Left renal pelvis (tissue), 4 donors: Measurements from ENCODE around the gene DLGAP1. TPM values are rescaled to one million over a fixed set of nuclear protein-coding genes. Genes with fewer than 3 reads are reported as not detected.
"Not testable (repeated sequence)": the region's sequence is repeated elsewhere in the genome, so short reads cannot be mapped to it uniquely, and the experiment has no call there.

ENCODE experiments used
- DNase-seq, 4 donors: peaks; one replicate each; pipeline ENCODE4 v3.0.0-alpha.2; 2013; ENCODE audit warnings: low read depth in 4 of 4, low spot score in 3 of 4
- polyA plus RNA-seq, 4 donors: library from polyadenylated mRNA; unstranded; fragments of 120-200 nt; gene quantifications; one replicate each; pipeline ENCODE4 v1.2.1, GENCODE V29; 2013; ENCODE audit not compliant: insufficient read length in 4 of 4

DLGAP1 gene
- polyA plus RNA-seq: 1 to 10 TPM; 4.1 to 6.8 (median 4.5) TPM

GRCh38 chr18:4455113-4455811 lies at the start of gene DLGAP1:
Gene DLGAP1, minus strand, starts transcription at chr18:4455307.
- DNase-seq: peak; percentile 56 to 64 (median 60)

- DNase-seq: not testable (repeated sequence)
Measured at GRCh38 chr18:4494703-4495284, 39.7 kb upstream of the DLGAP1 start.

- no peak for DNase-seq
Measured at GRCh38 chr18:4468511-4468910, 13.4 kb upstream of the DLGAP1 start.

- DNase-seq: peak in 1 of 4 donors; percentile 14
Measured at GRCh38 chr18:4454537-4455112, 482 bp downstream of the DLGAP1 start.

GRCh38 chr18:4453874-4454536 lies 1.1 kb downstream of the DLGAP1 start:
- peak in 1 of 4 donors; percentile 19 for DNase-seq

- no peak for DNase-seq
Measured at GRCh38 chr18:4453567-4453873, 1.6 kb downstream of the DLGAP1 start.

- DNase-seq: no peak
Measured at GRCh38 chr18:4450065-4450658, 4.9 kb downstream of the DLGAP1 start.

GRCh38 chr18:4445902-4446301 lies 9.2 kb downstream of the DLGAP1 start:
- no peak for DNase-seq

- DNase-seq: no peak
Measured at GRCh38 chr18:4444306-4444705, 10.8 kb downstream of the DLGAP1 start.

- DNase-seq: no peak
Measured at GRCh38 chr18:4441098-4441497, 14.0 kb downstream of the DLGAP1 start.

GRCh38 chr18:4438938-4439337 lies 16.2 kb downstream of the DLGAP1 start:
- no peak for DNase-seq

- DNase-seq: no peak
Measured at GRCh38 chr18:4433717-4434116, 21.4 kb downstream of the DLGAP1 start.

GRCh38 chr18:4430836-4431235 lies 24.3 kb downstream of the DLGAP1 start:
- no peak for DNase-seq

GRCh38 chr18:4417714-4418113 lies 37.4 kb downstream of the DLGAP1 start:
- DNase-seq: no peak

GRCh38 chr18:4416976-4417375 lies 38.1 kb downstream of the DLGAP1 start:
- no peak for DNase-seq

- no peak for DNase-seq
Measured at GRCh38 chr18:4412286-4412685, 42.8 kb downstream of the DLGAP1 start.

- DNase-seq: no peak
Measured at GRCh38 chr18:4406856-4407255, 48.3 kb downstream of the DLGAP1 start.

- no peak for DNase-seq
Measured at GRCh38 chr18:4405965-4406364, 49.1 kb downstream of the DLGAP1 start.

GRCh38 chr18:4403836-4404235 lies 51.3 kb downstream of the DLGAP1 start:
- DNase-seq: no peak

GRCh38 chr18:4400911-4401310 lies 54.2 kb downstream of the DLGAP1 start:
- DNase-seq: no peak

- DNase-seq: no peak
Measured at GRCh38 chr18:4399929-4400328, 55.2 kb downstream of the DLGAP1 start.
